OCI-LY7 (cell line): ENCODE data around the gene LUC7L2. TPM values are rescaled to one million over a fixed set of nuclear protein-coding genes. Genes with fewer than 3 reads are reported as not detected.

ENCODE experiments used
- BruUV-seq: library from RNA; stranded (reverse); fragments of 400-500 nt; replicated peaks from 2 replicates; lab custom pipeline; 2021; lab: Mats Ljungman, UMichigan
- CTCF ChIA-PET: fragments of 300-600 bp; sonication (Branson Sonifier 250); formaldehyde crosslinking; loops from one replicate; lab custom pipeline; 2022; ENCODE audit warnings: antibody characterized with exemption; ENCODE audit not compliant: unreplicated experiment; lab: Charles Lee
- POLR2A ChIA-PET: fragments of 300-600 bp; sonication (Branson Sonifier 250); formaldehyde crosslinking; loops from one replicate; lab custom pipeline; 2022; ENCODE audit warnings: antibody characterized with exemption; lab: Charles Lee
- DNase-seq: peaks from one replicate; pipeline ENCODE4 v3.0.0-alpha.2; 2015; ENCODE audit warnings: low spot score
- H2AFZ ChIP-seq: fragments of 200-600 bp; sonication (generic), shearing (Covaris generic); 2 replicates; pipeline ENCODE4 v1.6.1; 2014; ENCODE audit warnings: mild to moderate bottlenecking, antibody characterized with exemption, low read length, moderate library complexity
- H3K27ac ChIP-seq: fragments of 200-600 bp; sonication (generic); 2 replicates; pipeline ENCODE4 v1.5.1; 2014; ENCODE audit warnings: mixed run types, low read depth, mild to moderate bottlenecking, moderate library complexity, low read length, inconsistent platforms; ENCODE audit not compliant: poor library complexity, severe bottlenecking
- H3K36me3 ChIP-seq: fragments of 200-600 bp; sonication (generic); 2 replicates; pipeline ENCODE4 v1.6.1; 2014; ENCODE audit warnings: mild to moderate bottlenecking, antibody characterized with exemption, low read length, moderate library complexity, mixed read lengths; ENCODE audit not compliant: insufficient read depth
- H3K4me1 ChIP-seq: fragments of 200-600 bp; sonication (generic); 2 replicates; pipeline ENCODE4 v1.5.1; 2014; ENCODE audit warnings: mild to moderate bottlenecking, low read length; ENCODE audit not compliant: insufficient read depth, poor library complexity, severe bottlenecking
- H3K4me2 ChIP-seq: fragments of 200-600 bp; sonication (generic); 2 replicates; pipeline ENCODE4 v1.6.1; 2014; ENCODE audit warnings: mild to moderate bottlenecking, low read length
- H3K4me3 ChIP-seq: fragments of 200-600 bp; sonication (generic); 2 replicates; pipeline ENCODE4 v1.5.1; 2014; ENCODE audit warnings: mild to moderate bottlenecking, low read depth, low read length; ENCODE audit not compliant: poor library complexity, severe bottlenecking
- H3K79me2 ChIP-seq: fragments of 200-600 bp; sonication (generic); 2 replicates; pipeline ENCODE4 v1.6.1; 2016; ENCODE audit warnings: low read depth, mild to moderate bottlenecking, low read length, moderate library complexity, mixed read lengths; ENCODE audit not compliant: insufficient read depth
- H3K9me2 ChIP-seq: fragments of 200-600 bp; sonication (generic); 2 replicates; pipeline ENCODE4 v1.6.1; 2016; ENCODE audit warnings: mild to moderate bottlenecking, low read length, mixed read lengths; ENCODE audit not compliant: insufficient read depth
- H3K9me3 ChIP-seq: fragments of 200-600 bp; sonication (generic); 2 replicates; pipeline ENCODE4 v1.6.1; 2014; ENCODE audit warnings: mild to moderate bottlenecking, mixed run types, low read length, mixed read lengths
- H4K20me1 ChIP-seq: fragments of 200-600 bp; sonication (generic); 2 replicates; pipeline ENCODE4 v1.6.1; 2014; ENCODE audit warnings: mild to moderate bottlenecking, antibody characterized with exemption, low read length, moderate library complexity, mixed read lengths; ENCODE audit not compliant: insufficient read depth
- CTCF ChIP-seq: fragments of 200-600 bp; sonication (generic); conservative IDR thresholded peaks from 2 replicates; pipeline ENCODE4 v1.5.1; 2014; ENCODE audit warnings: mild to moderate bottlenecking, antibody characterized with exemption, low read length, moderate library complexity, mixed read lengths
- EZH2phosphoT487 ChIP-seq: fragments of 200-600 bp; sonication (generic); IDR thresholded peaks from 2 replicates; pipeline ENCODE4 v1.6.1; 2018; ENCODE audit warnings: low read depth, borderline replicate concordance, mild to moderate bottlenecking, mixed run types, antibody characterized with exemption, low read length, moderate library complexity, mixed read lengths
- intact Hi-C: fragments of 100-400 bp; cut with micrococcal nuclease; formaldehyde crosslinking; loops from one replicate; pipeline ENCODE4 v1.10.0; 2022; ENCODE audit not compliant: unreplicated experiment
- total RNA-seq, 2 experiments: library from RNA; depleted of rRNA in 1 of 2; stranded (reverse); fragments of >200 nt in 1 of 2; shearing (Covaris generic) in 1 of 2; gene quantifications; 2 replicates each; pipeline ENCODE4 v1.2.3, GENCODE V29; 2014 to 2022

LUC7L2 gene
- total RNA-seq, 2 experiments from 2014 or later: 79.6 to 143 TPM

- no TSS peak for BruUV-seq
These were observed 6.7 kb downstream of the LUC7L2 start for GRCh38 chr7:139366400-139366799.

GRCh38 chr7:139367438-139368155, 7.9 kb downstream of the LUC7L2 start:
- ChIA-PET CTCF (no interaction called here), POLR2A (interaction anchor here (0.7 kb wide), 1 partner anchor 20 kb away, joined by 3 read pairs; no protein-coding TSS in a partner anchor)
- no peak overlapping the region for H3K4me2 ChIP-seq
- peaks cover 86% of the 10 kb centered on the region for H3K36me3 ChIP-seq
- peaks cover 100% of the 10 kb centered on the region for H3K79me2 ChIP-seq
- no peak for DNase-seq
- peaks cover 26% of the 10 kb centered on the region for H3K4me1 ChIP-seq
- H3K4me3 ChIP-seq: no peak overlapping the region
- intact Hi-C loops: no loop called here
- H3K9me3 ChIP-seq: no peaks in the 10 kb centered on the region
- no peak overlapping the region for H2AFZ ChIP-seq
- peaks cover 53% of the 10 kb centered on the region for H4K20me1 ChIP-seq
- TF ChIP-seq EZH2phosphoT487: no peak
- TF ChIP-seq CTCF: no peak
- no TSS peak for BruUV-seq
- H3K27ac ChIP-seq: no peak overlapping the region
- no peaks in the 10 kb centered on the region for H3K9me2 ChIP-seq

More at GRCh38 chr7:139366400-139366799, 6.7 kb downstream of the LUC7L2 start:
- DNase-seq: no peak
- H2AFZ ChIP-seq: no peak overlapping the region
- H3K27ac ChIP-seq: no peak overlapping the region
- POLR2A ChIA-PET: no interaction called here
- no peak overlapping the region for H3K4me2 ChIP-seq
- H3K36me3 ChIP-seq: peaks cover 90% of the 10 kb centered on the region
- H3K4me1 ChIP-seq: peaks cover 38% of the 10 kb centered on the region
- no peak overlapping the region for H3K4me3 ChIP-seq
- H4K20me1 ChIP-seq: peaks cover 64% of the 10 kb centered on the region
- CTCF ChIA-PET: no interaction called here
- no peaks in the 10 kb centered on the region for H3K9me2 ChIP-seq
- H3K9me3 ChIP-seq: no peaks in the 10 kb centered on the region
- TF ChIP-seq EZH2phosphoT487 (no peak), CTCF (no peak)
- intact Hi-C loops: no loop called here
- peaks cover 100% of the 10 kb centered on the region for H3K79me2 ChIP-seq
